Hepatocyte (in vitro differentiated cells): ENCODE measurements around the gene ZNF787. TPM values are rescaled to one million over a fixed set of nuclear protein-coding genes. Genes with fewer than 3 reads are reported as not detected.

ENCODE experiments used
- DNase-seq: peaks from one replicate; pipeline ENCODE4 v3.0.0-alpha.2; 2016; ENCODE audit warnings: low spot score
- H2AFZ ChIP-seq: fragments of 200-600 bp; sonication (generic); 2 replicates; pipeline ENCODE4 v1.6.0; 2016; ENCODE audit warnings: antibody characterized with exemption, mild to moderate bottlenecking
- H3K27ac ChIP-seq: fragments of 200-600 bp; sonication (generic); 2 replicates; pipeline ENCODE4 v1.5.1; 2016; ENCODE audit warnings: mild to moderate bottlenecking
- H3K27me3 ChIP-seq: fragments of 200-600 bp; sonication (generic); 2 replicates; pipeline ENCODE4 v1.6.1; 2016
- H3K36me3 ChIP-seq: fragments of 200-600 bp; sonication (generic); replicated peaks from 2 replicates; pipeline ENCODE4 v1.5.1; 2016; ENCODE audit warnings: low read depth; ENCODE audit not compliant: insufficient read depth
- H3K4me1 ChIP-seq: fragments of 200-600 bp; sonication (generic); 2 replicates; pipeline ENCODE4 v1.5.1; 2016; ENCODE audit warnings: mild to moderate bottlenecking, moderate library complexity; ENCODE audit not compliant: insufficient read depth
- H3K4me2 ChIP-seq: fragments of 200-600 bp; sonication (generic); 2 replicates; pipeline ENCODE4 v1.6.0; 2016
- H3K4me3 ChIP-seq: fragments of 200-600 bp; sonication (generic); 2 replicates; pipeline ENCODE4 v1.5.1; 2016; ENCODE audit warnings: mild to moderate bottlenecking
- H3K79me2 ChIP-seq: fragments of 200-600 bp; sonication (generic); 2 replicates; pipeline ENCODE4 v1.6.0; 2017; ENCODE audit warnings: mild to moderate bottlenecking
- H3K9me2 ChIP-seq: fragments of 200-600 bp; sonication (generic); replicated peaks from 2 replicates; pipeline ENCODE4 v1.6.0; 2017; ENCODE audit warnings: mild to moderate bottlenecking; ENCODE audit not compliant: insufficient read depth
- H3K9me3 ChIP-seq: fragments of 200-600 bp; sonication (generic); 2 replicates; pipeline ENCODE4 v1.5.1; 2016; ENCODE audit warnings: low read depth, mild to moderate bottlenecking
- H4K20me1 ChIP-seq: fragments of 200-600 bp; sonication (generic); 2 replicates; pipeline ENCODE4 v1.6.0; 2016; ENCODE audit warnings: mild to moderate bottlenecking; ENCODE audit not compliant: insufficient read depth, poor library complexity, severe bottlenecking
- EZH2 ChIP-seq: fragments of 200-600 bp; sonication (generic); IDR thresholded peaks from 2 replicates; pipeline ENCODE4 v1.6.1; 2016; ENCODE audit warnings: antibody characterized with exemption, mild to moderate bottlenecking, borderline replicate concordance
- EZH2phosphoT487 ChIP-seq: fragments of 200-600 bp; sonication (generic); IDR thresholded peaks from one replicate; pipeline ENCODE4 v1.6.1; 2018; ENCODE audit warnings: antibody characterized with exemption, mild to moderate bottlenecking, low read depth, moderate library complexity; ENCODE audit not compliant: unreplicated experiment, severe bottlenecking
- WGBS: methylation state at CpG from one replicate; pipeline ENCODE4 v1.1.6; 2016; ENCODE audit warnings: low lambda C conversion rate; ENCODE audit errors: missing lambda C conversion rate; 5-methylcytosine and 5-hydroxymethylcytosine counted together
- polyA plus RNA-seq: library from polyadenylated mRNA; unstranded; fragments of >200 nt; fragmentation: Nextera tagmentation; extraction: Ambion mirVana; gene quantifications from 2 replicates; pipeline ENCODE4 v1.2.1, GENCODE V29; 2016
- total RNA-seq: library from RNA; depleted of rRNA; stranded (reverse); fragments of >200 nt; gene quantifications from 2 replicates; pipeline ENCODE4 v1.2.3, GENCODE V29; 2014
- TF ChIP-seq, protein P1 (sequence below): fragments of 200-600 bp; sonication (generic); IDR thresholded peaks from 2 replicates; pipeline ENCODE4 v1.5.1; 2016; ENCODE audit warnings: antibody characterized with exemption, mild to moderate bottlenecking; ENCODE audit not compliant: poor library complexity

ZNF787 gene
- total and polyA plus RNA-seq, 2 experiments from 2014 or later: 23.5 to 24.9 TPM

DNA sequence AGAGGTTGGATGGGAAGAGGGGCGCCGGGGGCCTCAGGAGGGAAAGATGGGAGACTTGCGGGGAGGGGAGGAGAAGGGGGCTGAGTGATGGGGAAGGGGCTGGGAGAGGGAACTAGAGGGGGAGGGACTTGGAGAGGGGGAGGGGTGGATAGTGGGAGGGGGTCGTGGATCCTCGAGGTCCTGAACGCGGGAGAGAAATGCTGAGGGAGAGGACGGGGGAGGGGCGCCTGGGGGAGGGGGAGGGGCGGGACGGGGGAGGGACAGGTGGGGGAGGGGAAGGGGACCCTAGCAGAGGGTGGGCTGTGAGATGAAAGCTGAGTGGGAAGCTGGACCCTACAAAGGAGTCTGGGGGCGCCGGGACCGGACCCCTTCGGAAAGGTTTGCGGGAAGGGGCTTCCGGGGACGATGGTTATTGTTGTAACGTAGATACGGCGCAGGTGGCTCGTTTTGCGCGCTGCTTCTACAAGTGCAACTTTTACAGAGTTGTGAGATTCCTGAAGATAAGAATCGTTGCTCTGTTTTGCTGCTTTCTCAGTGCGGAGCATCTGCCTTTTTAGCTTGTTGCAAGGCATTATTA, 20.4 kb upstream of the ZNF787 start:
- Histone ChIP-seq H3K9me2 (no peaks in the 10 kb centered on the region), H3K4me2 (peak overlapping the region; percentile 89), H3K79me2 (peaks cover 41% of the 10 kb centered on the region), H2AFZ (peak overlapping the region; percentile 45), H3K36me3 (no peaks in the 10 kb centered on the region), H4K20me1 (no peaks in the 10 kb centered on the region), H3K27ac (peak overlapping the region; percentile 68), H3K27me3 (no peaks in the 10 kb centered on the region), H3K4me3 (peak overlapping the region; percentile 46), H3K4me1 (peaks cover 25% of the 10 kb centered on the region), H3K9me3 (no peaks in the 10 kb centered on the region)
- TF ChIP-seq EZH2phosphoT487: no peak
- TF ChIP-seq EZH2: no peak
- TF ChIP-seq, protein P1, sequence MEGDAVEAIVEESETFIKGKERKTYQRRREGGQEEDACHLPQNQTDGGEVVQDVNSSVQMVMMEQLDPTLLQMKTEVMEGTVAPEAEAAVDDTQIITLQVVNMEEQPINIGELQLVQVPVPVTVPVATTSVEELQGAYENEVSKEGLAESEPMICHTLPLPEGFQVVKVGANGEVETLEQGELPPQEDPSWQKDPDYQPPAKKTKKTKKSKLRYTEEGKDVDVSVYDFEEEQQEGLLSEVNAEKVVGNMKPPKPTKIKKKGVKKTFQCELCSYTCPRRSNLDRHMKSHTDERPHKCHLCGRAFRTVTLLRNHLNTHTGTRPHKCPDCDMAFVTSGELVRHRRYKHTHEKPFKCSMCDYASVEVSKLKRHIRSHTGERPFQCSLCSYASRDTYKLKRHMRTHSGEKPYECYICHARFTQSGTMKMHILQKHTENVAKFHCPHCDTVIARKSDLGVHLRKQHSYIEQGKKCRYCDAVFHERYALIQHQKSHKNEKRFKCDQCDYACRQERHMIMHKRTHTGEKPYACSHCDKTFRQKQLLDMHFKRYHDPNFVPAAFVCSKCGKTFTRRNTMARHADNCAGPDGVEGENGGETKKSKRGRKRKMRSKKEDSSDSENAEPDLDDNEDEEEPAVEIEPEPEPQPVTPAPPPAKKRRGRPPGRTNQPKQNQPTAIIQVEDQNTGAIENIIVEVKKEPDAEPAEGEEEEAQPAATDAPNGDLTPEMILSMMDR: no peak
- peak; percentile 49 for DNase-seq
- WGBS: 1% methylated on average over 15 of the region's 26 CpGs

DNA sequence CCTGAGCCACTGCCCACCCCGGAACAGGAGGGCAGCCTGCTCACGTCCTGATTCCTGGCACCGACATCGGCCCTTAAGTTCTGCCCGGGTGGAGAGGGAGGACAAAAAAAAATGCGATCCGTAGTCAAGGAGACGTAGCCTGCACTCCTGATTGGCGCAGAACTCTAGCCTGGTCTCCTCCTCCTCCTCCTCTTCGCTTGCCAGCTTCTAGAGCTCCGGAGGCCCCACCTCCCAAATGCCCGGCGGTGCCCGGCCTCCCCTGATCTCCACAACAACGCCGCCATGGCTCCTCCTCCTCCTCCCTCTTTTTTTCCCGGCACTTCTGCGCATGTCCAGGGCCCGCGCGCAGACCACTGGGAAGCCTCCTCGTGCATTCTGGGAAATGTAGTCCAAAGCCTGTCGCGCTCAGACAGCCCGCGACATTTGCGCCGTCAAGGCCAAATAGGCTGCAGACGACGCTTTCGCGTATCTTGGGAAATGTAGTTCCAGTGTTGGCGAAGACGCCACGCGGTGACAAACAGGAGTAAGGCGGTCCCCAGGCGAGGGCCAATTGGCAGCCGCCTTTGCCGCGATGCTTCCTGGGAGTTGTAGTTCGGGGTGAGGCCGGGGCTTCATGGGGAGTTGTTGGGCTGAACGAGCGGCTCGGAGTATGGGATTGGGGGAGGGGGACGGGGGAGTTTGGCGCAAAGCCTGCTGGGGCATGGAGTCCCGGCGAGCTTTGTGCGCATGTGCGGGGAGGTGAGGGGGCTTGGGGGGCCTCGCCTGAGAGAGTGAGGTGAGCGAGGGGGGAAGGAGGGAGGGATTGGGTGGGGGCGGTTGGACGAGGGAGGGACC, 19.7 kb upstream of the ZNF787 start, which contains the start of gene ZNF444:
ZNF444 (plus strand) TSS at position 705 of the 834 bp plus-strand sequence. CDS start 5,625 bp downstream, outside the sequence.
- H2AFZ ChIP-seq: peak within 1 kb of the TSS; percentile 52
- 2% methylated on average over 39 of the region's 56 CpGs for WGBS
- peaks cover 34% of the 10 kb centered on the region for H3K79me2 ChIP-seq
- no peaks in the 10 kb centered on the region for H3K27me3 ChIP-seq
- H3K36me3 ChIP-seq: no peaks in the 10 kb centered on the region
- peak; percentile 99 for DNase-seq
- no peaks in the 10 kb centered on the region for H3K9me3 ChIP-seq
- TF ChIP-seq, protein P1: no peak
- TF ChIP-seq EZH2phosphoT487 (no peak), EZH2 (no peak)
- peak within 1 kb of the TSS; percentile 89 for H3K4me2 ChIP-seq
- no peaks in the 10 kb centered on the region for H4K20me1 ChIP-seq
- H3K4me3 ChIP-seq: peak within 1 kb of the TSS; percentile 46
- H3K9me2 ChIP-seq: no peaks in the 10 kb centered on the region
- peaks cover 29% of the 10 kb centered on the region for H3K4me1 ChIP-seq
- H3K27ac ChIP-seq: peak within 1 kb of the TSS; percentile 68

DNA sequence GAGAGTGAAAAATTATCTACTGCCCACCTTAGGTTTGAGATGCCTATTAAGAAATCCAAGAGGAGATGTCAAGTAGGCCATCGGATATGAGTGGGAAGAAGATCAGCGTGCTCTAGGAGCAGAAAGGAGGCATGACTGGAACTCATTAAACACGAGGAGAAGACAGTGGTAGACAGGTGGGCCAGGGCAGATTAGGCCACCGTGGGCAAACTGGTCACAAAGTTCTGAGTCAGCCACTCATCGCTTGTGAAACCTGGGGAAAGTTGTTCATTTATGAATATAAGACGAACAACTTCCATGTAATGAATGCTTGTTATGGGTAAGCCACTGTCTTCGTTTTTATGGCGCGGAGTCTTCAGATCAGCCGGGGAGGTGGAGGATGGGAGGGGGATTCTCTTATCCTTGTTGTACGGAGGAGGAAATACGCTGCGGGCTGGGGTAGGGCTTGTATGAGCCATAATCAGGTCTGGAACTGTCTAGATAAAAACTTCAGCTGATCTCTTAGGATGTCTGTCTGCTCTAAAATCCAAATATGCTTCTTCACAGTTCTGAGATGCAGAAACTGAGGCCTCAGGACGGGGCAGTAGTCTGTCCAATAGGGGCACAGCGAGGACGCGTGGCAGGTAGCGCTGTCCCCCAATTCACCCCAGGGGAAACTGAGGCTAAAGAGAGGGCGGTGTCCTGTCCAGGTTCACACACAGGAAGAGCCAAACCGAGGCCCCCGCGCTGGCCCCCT, 18.9 kb upstream of the ZNF787 start:
- Histone ChIP-seq H3K27me3 (no peaks in the 10 kb centered on the region), H3K4me3 (no peak overlapping the region), H3K4me2 (peak overlapping the region; percentile 79), H3K36me3 (no peaks in the 10 kb centered on the region), H3K9me3 (no peaks in the 10 kb centered on the region), H3K9me2 (no peaks in the 10 kb centered on the region), H3K27ac (peak overlapping the region; percentile 68), H3K79me2 (peaks cover 26% of the 10 kb centered on the region), H2AFZ (peak overlapping the region; percentile 52), H4K20me1 (no peaks in the 10 kb centered on the region), H3K4me1 (peaks cover 29% of the 10 kb centered on the region)
- no peak for TF ChIP-seq EZH2
- TF ChIP-seq, protein P1: no peak
- no peak for TF ChIP-seq EZH2phosphoT487
- no peak for DNase-seq
- WGBS: 57% methylated on average over 16 of the region's 22 CpGs
